HG03378 (cell line): Measurements from ENCODE around the gene IZUMO1.
"Not testable (repeated sequence)": the region's sequence is repeated elsewhere in the genome, so short reads cannot be mapped to it uniquely, and the experiment has no call there.

ENCODE experiments used
- ATAC-seq: cut with Tn5 transposase; IDR thresholded peaks from one replicate; pipeline ENCODE4 v1.9.1; 2021; ENCODE audit warnings: mild to moderate bottlenecking, moderate library complexity; ENCODE audit not compliant: unreplicated experiment

The IZUMO1 gene

GRCh38 chr19:48714759-48715675 lies 31.7 kb downstream of the IZUMO1 start:
- no peak for ATAC-seq

- peak; percentile 77 for ATAC-seq
Measured at GRCh38 chr19:48713864-48714755, 32.6 kb downstream of the IZUMO1 start.

- no peak for ATAC-seq
Measured at GRCh38 chr19:48713041-48713863, 33.5 kb downstream of the IZUMO1 start.

- ATAC-seq, result no peak
Measured at GRCh38 chr19:48711106-48711662, 35.5 kb downstream of the IZUMO1 start.

GRCh38 chr19:48708471-48708870 lies 38.2 kb downstream of the IZUMO1 start:
- ATAC-seq, result no peak

GRCh38 chr19:48705431-48705830 lies 41.3 kb downstream of the IZUMO1 start:
- ATAC-seq, result no peak

GRCh38 chr19:48703316-48703715 lies 43.4 kb downstream of the IZUMO1 start:
- ATAC-seq, result no peak

- ATAC-seq, result no peak
Measured at GRCh38 chr19:48702701-48703100, 44.0 kb downstream of the IZUMO1 start.

- ATAC-seq, result no peak
Measured at GRCh38 chr19:48698046-48698445, 48.7 kb downstream of the IZUMO1 start.

GRCh38 chr19:48696353-48697010 lies 50.2 kb downstream of the IZUMO1 start:
- no peak for ATAC-seq

- ATAC-seq, result no peak
Measured at GRCh38 chr19:48695743-48696352, 50.9 kb downstream of the IZUMO1 start, which contains the start of gene FUT2. FUT2 (plus strand) TSS chr19:48695971; CDS start chr19:48702957, 6,986 bp downstream.

GRCh38 chr19:48693629-48694028 lies 53.1 kb downstream of the IZUMO1 start:
- not testable (repeated sequence) for ATAC-seq
